Sigmoid colon (tissue), 4 donors: Measurements from ENCODE around the gene KLHDC8A.

ENCODE experiments used
- CTCF ChIP-seq, 4 experiments: fragments of 450-650 bp in 3 of 4; fragments of 200-600 bp in 1 of 4; IDR thresholded peaks; one replicate each; pipeline ENCODE4 v1.5.1; 2016 to 2019; ENCODE audit warnings: antibody characterized with exemption in 4 of 4, mild to moderate bottlenecking in 3 of 4, moderate library complexity in 2 of 4
- POLR2A ChIP-seq, 2 donors: fragments of 450-650 bp; IDR thresholded peaks; one replicate each; pipeline ENCODE4 v1.6.1; 2016; ENCODE audit warnings: antibody characterized with exemption in 2 of 2, mild to moderate bottlenecking in 2 of 2, moderate library complexity in 2 of 2
- POLR2AphosphoS5 ChIP-seq, 4 donors: sonication (generic); formaldehyde crosslinking; IDR thresholded peaks; one replicate each; pipeline ENCODE4 v1.6.1; 2017; ENCODE audit warnings: antibody characterized with exemption in 4 of 4

- TF ChIP-seq CTCF (IDR thresholded peaks at IDR 0.05) = no peak
- no peak for TF ChIP-seq POLR2A (IDR thresholded peaks at IDR 0.05)
- TF ChIP-seq POLR2AphosphoS5 (IDR thresholded peaks at IDR 0.05) = no peak
Observed at GRCh38 chr1:205332015-205332791, 24.5 kb downstream of the KLHDC8A start.
